NCI-H1417 (cell line): ENCODE data around the gene TMEM43.
"Not testable (repeated sequence)": the region's sequence is repeated elsewhere in the genome, so short reads cannot be mapped to it uniquely, and the experiment has no call there.

Source experiments
- DNase-seq, 3 experiments: peaks; one replicate each; lab custom pipeline; 2025; lab: John Stamatoyannopoulos, UW

TMEM43 gene, protein sequence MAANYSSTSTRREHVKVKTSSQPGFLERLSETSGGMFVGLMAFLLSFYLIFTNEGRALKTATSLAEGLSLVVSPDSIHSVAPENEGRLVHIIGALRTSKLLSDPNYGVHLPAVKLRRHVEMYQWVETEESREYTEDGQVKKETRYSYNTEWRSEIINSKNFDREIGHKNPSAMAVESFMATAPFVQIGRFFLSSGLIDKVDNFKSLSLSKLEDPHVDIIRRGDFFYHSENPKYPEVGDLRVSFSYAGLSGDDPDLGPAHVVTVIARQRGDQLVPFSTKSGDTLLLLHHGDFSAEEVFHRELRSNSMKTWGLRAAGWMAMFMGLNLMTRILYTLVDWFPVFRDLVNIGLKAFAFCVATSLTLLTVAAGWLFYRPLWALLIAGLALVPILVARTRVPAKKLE

DNA sequence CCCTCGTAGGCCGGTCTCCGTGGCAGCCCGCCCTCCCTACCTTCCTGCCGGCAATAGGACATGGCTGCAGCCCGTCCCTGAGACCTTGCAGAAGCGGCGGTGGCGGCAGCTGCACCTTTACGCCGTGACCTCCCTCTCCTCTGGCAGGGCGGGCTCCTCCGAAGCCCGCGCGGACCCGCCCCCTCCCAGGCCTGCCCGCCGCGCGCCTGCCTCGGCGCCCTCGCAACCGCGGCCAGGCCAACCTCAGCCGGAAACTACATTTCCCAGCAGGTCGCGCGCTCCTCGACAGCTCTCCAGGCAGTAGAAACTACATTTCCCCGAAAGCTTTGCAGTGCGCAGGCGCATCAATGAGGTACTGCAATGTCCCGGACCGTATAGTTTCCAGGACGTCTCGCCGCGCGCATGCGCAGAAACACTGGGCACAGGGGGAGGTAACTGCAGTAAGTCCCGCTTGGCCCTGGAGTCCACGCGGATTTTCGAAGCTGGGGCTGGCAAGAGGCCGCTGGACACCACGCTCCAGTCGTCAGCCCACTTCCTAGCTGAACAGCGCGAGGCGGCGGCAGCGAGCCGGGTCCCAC lies at the start of gene TMEM43, which contains the start of gene CHCHD4:
Gene TMEM43 (plus strand): TSS at position 438 of the 578 bp plus-strand sequence. CDS start 142 bp downstream, outside the sequence.
Gene CHCHD4 (minus strand): TSS at position 256 of the 578 bp plus-strand sequence. CDS start 194 bp downstream, at position 62.
- DNase-seq = peak; percentile 93 to 98 (median 94)

DNA sequence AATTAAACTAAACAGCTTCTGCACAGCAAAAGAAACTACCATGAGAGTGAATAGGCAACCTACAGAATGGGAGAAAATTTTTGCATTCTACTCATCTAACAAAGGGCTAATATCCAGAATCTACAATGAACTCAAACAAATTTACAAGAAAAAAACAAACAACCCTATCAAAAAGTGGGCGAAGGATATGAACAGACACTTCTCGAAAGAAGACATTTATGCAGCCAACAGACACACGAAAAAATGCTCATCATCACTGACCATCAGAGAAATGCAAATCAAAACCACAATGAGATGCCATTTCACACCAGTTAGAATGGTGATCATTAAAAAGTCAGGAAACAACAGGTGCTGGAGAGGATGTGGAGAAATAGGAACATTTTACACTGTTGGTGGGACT lies 49.6 kb upstream of the TMEM43 start:
- DNase-seq = not testable (repeated sequence)

DNA sequence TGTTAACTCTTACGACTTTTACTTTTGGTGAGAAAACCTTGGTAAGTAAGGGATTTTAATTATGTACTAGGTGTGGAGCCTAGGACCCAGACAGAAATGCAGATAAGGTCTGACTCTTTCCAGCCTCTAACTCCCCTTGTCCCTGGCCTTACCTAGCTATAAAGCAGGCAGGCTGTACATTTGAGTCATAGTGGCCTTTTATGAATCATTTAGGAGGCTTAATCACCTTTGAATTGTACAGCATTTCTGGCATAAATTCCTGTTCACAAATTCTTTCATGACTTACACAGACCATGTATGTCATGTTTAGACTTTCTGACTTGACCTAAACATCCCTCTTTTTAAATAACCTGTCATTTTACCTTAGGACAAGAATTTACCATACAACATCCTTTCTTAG lies 47.5 kb upstream of the TMEM43 start:
- no peak for DNase-seq

DNA sequence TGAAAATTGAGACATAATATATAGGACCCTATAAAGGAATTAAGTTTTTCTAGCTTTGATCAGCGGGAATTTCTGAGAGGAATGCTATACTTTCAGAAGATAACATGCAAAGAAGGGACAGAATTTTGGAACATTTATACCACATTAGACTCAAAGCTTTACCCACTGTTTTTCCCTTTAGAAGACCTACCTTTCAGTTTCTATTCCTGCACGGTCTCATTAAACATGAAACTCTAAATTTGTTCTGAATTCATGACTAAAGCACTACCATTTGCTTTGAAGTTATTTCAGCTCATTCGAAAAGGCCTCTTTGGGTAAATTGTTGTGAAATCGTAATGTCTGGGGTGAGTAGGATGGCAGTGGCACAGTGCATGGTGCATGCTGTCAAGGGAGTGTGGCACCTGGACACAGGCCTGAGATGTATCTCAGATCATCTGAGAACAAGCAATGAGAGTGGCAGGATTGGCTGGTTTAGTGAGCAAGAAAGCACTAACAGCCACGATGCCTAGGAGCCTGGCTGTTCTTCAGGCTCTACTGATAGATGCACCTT lies 42.7 kb upstream of the TMEM43 start:
- no peak for DNase-seq

DNA sequence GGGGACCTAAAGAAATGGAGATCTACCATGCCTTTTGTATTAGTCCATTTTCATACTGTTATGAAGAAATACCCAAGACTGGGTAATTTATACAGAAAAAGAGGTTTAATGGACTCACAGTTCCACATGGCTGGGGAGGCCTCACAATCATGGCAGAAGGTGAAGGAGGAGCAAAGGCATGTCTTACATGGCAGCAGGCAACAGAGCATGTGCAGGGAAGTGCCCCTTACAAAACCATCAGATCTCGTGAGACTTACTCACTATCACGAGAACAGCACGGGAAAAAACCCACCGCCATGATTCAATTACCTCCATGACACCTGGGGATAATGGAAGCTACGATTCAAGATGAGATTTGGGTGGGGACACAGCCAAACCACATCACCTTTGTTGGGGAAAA lies 37.4 kb upstream of the TMEM43 start:
- DNase-seq = not testable (repeated sequence)

DNA sequence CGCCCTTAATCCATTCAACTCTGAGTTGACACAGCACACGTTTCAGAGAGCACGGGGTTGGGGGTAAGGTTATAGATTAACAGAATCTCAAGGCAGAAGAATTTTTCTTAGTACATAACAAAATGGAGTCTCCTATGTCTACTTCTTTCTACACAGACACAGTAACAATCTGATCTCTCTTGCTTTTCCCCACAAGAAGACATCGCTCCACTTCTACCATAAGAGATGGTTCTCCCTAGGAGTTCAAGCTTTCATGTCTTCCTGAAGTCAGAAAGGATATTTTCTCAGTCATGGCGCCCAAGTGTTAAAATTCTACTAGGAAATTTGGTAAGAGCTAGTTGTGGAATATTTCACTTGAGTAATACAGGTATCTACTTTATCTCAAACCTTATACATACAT lies 32.9 kb upstream of the TMEM43 start:
- DNase-seq = not testable (repeated sequence)

DNA sequence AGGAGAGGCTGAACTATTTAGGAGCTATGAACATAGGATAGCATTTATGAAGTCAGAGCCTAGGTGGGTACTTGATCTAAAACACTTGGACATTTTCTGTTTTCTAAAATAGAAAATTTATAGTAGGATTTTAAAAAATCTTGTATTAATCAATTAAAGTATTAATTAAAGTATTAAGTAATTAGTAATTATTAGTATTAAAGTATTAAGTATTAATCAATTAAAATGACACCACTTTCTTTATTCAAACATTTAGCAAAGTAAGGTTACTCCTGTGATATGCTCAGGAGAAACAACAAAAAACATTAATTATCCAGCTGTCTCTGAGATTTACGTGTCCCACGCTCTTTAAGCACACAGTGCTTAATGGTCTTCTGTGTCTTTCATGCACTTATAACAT lies 32.4 kb upstream of the TMEM43 start:
- DNase-seq = no peak

DNA sequence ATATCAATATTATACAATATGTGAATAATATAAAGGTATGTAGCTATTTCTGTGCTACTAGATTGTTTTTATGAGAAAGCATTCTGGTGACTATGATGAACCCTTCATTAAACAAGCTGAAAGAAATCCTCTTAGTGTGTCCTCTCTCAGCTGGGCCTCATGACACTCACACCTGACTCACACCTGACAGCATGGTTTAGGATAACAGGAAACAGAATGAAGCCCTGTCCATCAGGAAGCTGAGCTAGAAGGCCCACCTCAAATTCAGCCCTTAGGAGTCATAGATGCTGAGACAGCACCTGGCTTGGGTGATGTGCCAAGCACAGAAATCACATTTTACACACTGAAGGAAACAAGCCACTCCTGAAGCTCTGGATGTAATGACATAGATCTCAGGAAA lies 31.0 kb upstream of the TMEM43 start:
- DNase-seq = peak in 1 of 3 experiments; percentile 1

DNA sequence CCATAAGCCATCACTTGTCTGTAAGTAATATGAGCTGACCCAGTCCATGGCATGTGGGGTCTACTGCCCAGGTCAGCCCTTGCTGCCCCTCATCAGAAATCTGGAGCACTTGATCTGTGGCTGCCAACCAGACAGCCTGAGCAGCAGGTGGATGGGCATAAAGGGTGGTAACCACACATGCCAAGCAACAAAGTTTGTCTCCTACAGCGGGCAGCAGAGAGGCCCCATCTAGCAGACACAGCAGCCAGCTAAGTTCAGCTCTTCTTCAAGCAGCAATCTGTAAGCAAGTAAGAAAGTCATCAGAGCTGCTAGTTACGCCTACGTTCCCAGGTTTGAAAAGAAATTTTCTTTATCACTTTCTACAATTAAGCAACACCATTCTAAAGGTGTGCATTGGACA lies 28.1 kb upstream of the TMEM43 start:
- DNase-seq = no peak

DNA sequence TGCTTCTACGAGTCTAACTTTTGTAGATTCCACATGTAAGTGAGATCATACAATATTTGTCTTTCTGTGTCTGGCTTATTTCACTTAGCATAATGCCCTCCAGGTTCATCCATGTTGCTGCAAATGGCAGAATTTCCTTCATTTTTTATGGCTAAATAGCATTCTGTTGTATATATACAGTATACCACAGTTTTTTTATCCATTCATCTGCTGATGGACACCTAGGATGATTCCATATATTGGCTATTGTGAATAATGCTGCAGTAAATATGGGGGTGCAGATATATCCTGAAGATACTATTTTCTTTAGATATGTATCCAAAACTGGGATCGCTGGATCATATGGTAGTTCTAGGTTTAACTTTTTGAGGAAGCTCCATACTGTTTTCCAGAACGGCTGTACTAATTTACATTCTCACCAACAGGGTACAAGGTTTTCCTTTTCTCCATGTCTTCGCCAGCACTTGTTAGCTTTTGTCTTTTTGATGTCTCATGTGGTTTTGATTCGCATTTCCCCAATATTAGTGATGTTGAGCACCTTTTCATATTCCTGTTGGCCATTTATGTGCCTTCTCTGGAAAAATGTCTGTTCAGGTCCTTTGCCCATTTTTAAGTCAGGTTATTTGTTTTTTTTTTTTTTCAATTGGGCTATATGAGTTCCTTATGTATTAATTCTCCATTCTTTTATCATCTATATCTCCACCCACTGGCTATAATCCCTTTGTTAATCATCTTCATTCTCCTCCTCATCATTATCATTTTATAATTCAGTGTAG lies 27.0 kb upstream of the TMEM43 start:
- no peak for DNase-seq

DNA sequence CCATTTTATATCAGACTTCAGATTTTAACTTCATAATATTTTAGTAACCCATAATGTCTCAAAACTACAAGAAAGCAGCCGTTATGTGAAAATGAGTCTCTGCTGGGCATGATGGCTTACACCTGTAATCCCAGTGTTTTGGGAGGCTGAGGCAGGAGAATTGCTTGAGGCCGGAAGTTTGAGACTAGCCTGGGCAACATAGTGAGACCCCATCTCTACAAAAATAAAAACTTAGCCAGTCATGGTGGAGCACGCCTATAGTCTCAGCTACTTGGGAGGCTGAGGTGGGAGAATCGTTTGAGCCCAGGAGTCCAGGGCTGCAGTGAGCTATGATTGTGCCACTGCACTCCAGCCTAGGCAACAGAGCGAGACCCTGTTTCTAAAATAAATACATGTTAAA lies 15.0 kb upstream of the TMEM43 start:
- DNase-seq = not testable (repeated sequence)

DNA sequence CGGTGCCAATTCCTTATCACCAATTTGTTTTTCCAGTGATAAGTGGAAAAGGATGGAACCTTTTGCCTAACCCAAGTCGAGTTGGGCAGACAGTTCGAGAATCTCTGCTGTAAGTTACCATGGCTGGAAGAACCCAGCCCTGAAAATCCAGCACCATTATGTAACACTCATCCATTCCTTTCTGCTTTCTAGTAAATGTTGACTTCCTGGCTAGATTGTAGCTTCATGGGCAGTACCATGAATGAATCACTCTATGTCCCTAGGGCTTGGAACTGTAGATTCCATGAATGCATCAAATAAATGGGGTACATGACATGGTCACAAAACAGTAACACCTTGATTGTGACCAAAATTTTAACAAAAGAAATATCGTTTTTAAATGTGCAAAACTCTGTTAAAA lies 14.2 kb upstream of the TMEM43 start:
- DNase-seq = no peak

DNA sequence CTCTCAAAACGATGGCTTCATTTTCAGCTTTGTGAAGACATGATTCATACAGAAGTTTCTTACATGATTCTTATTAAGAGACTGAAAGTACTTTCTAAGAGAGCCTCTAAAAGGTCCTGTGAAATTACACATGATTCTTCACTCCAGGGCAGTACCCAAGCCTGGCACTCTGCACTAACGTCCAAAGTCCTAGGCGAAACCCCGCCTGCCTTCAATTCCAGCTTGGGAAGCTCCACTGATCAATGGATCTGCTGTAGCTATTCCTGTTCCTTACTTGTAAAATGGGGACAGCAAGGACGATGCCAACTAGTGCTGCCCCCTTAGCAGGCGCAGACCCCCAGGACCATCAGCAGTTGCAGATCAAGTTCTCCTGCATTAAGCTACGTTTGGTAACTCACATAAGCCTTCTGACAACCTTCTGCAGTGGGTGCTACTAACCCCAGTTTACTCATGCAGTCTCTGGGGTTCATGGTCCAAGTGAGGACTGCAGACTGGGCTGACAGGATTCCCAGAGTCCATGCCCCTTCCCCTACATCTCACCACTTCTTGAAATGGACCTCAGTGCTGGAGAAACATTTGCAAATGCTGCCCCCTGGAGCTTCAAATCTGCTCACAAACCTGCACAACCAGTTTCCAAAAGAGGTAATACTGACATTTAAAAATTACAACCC lies 10.8 kb upstream of the TMEM43 start:
- DNase-seq = peak in 1 of 3 experiments; percentile 10

DNA sequence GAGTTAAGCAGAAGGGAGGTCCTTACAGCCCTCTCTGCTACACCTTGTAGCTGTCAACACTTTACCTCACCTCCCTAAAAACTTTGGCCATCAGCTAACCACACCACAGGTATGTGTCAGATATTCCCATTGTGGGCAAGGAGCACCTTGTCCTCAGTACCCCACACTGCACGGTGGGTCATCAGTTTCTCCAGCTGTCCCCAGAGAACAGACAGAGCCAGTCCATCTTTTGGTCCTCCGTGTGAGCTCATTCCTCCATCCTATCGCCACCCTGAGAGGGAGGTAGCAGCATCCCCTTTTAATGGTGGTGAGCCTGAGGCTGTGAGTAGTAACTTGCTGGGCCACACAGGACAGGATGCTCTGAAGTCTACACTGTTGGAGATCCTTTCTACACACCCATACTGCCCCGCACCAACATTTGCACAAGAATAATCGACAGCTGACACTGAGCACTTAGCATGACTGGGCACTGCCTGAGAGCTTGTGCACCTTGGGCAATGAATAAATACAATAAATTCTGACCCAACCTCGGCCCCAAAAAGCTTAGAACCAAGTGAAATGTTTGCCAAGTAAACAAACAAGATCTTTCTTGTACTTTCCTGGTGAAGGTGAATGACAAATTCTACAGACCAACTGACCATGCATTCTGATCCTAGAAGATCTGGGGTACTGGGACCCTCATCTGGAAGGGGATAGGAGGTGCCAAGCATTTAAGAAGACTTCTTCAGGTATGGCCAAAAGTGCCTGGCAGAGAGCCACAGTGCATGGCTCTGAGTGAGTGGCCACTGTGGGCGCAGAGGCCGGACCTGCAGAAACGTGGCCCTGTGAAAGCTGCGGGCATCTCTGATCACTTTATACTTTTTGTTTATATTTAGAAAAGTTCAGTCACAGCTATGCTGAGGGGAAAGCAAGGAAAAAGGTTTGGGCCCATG lies 7.1 kb upstream of the TMEM43 start:
- DNase-seq = no peak

DNA sequence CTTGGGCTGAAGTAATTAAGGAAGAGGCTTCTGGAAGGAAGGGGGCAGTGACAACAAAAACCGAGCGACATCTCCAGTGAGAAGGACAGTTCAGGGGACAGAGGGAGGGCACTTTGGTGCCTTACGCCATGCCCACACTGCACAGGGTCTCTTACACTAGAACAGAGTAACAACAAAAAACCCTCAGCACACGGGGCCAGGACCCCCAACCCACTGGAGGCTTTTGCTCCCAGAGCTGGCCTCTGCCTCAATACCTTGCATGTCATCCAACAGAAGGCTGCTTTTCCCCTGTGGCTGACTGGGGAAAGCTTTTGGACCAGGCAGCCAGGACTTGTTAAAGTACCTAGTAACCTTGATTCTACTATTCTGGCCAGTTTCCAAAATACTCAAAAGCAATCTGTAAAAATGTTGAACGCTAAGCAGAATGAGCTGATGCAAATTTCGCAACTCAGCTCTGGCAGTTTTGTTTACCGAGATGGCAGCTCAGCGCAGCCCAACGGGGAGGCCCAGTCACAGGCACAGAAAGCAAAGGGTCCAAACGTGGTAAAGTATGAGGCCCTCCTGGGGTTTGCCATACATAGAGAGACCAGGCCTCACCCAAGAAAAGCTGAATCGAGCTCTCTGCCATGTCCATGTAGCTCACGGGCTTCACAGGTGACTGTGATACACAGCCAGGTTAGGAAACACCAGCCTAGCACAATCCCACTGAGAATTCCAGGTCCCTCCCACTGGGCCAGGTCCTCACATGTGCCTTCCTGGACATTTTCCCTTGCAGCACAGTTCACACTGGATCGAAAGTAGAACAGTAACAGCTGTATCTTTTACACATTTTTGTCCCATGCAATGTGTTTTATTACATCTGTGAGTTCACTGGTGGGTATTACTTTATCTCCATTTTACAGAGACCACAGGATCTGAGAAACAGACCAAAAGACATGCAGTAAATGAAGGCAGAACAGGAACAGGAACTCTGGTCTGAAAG lies 6.2 kb upstream of the TMEM43 start:
- no peak for DNase-seq

DNA sequence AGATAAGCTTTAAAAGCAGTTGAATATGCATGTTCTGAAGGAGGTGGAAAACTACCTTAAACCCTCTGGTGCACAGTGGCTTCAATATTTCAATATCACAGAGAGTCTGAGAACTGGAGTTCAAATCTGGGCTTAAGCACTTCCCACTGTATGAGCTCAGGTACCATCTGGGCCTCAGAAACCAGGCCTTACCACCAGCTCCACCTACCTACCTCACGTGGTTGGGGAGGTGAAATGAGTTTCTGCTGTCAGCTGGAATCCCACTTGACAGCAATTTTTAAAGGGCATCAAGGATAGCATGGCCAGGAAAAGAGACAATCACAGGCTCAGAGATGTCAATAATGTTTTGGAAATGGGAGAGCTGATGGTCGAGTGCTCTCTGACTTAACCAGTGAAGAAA lies 5.2 kb upstream of the TMEM43 start:
- DNase-seq = no peak

DNA sequence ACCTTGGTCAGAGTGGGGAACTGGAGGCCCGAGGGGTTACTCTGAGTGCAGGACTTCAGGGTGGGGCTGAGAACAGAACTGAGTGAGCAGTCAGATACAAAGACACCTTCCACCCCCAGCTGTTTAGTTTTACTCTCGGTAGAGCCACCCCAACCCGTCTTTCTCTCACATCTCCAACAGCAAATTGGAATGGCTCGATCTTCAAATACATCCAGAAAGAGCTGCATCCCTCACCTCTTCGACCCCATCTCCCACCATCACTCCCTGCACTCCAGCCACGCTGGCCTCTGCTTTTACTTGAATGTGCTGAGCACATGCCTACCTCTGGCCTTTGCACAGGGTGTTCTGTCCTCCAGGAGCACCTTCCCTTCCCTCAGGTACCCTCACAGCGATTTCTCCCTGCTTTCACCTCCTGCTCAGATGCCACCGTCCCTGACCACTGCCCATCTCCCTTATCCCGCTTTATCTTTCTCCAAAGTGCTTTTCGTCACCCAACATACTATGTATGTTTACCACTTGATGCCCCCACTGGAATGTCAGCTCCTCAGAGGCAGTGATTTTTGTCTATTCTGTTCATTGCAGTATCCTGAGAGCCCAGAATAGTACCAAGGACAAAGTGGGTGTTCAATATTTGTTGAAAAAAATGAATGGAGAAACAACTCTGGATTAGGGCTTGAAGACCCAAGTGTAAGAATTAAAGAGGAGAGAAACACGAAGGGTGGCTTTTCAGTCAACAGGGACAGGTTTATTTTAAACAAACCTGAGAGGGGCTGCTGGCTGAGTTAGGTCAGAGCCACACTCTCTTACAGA lies 4.5 kb upstream of the TMEM43 start:
- no peak for DNase-seq

DNA sequence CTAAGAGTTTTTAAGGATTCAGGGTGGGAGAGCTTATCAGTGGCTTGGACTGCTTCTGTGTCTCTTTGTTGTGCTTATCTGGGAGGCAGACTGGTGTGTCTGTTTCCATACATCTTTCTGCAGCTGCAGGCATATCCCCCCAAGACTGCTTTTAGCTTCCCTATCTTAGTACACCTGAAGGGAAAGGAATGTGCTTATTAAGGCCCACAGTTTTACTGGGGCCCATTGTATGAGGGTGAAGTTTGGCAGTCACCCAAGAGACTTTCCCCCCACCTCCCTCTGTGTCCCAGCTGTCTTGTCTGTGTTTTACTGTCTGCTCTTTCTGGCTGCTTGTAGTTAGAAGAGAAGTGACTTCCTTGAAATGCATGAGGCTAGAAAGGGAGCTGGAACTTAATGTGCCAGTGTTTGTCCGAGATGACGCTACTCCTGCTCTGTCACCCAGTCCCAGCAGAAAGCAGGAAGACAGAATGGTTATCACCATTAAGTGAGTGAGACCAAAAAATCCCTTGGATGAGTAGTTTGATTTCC lies 3.9 kb upstream of the TMEM43 start:
- not testable (repeated sequence) for DNase-seq
